ENCODE data around the gene PLET1.

PLET1 gene

DNA sequence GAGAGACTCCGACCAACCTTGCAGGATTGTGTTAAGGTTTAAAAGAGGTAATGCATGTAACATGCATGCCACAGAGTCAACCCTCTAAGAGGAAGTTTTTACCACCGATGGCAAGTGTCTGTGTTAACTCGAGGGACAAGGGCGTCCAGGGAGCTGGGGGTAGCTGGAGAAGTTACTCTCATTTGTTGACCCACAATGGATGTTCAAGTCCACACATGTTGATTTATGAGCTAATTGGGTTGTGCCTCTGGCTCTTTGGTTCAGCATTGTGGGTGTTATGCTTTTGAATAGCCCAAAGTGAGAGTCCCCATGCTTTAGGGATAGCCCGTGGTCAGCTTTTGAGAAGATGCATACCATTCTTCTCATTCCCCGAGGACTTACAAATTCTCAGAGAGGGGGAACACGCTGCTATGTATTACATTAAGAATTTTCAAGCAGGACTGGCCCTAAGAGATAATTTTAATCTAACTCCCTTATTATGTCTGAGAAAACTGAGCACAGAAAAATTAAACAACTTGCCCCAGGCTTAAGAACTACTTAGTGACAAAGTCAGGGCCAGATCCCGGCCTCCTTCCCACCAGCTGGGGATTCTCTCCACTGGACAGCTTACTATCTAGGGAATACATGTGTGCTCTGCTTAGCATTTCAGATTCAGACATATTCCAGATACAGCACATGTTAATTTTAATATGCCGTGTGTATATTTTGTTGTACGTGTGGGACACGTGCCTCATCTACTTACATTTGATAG, 5.2 kb upstream of the PLET1 start:
- DNase-seq (ENCODE audit: low read depth, low spot score), result no peak
- H3K9ac ChIP-seq (ENCODE audit: insufficient read length, low read depth), result no peak overlapping the region
- no peaks in the 10 kb centered on the region for H3K9me3 ChIP-seq (ENCODE audit: insufficient read depth, low read length)
- H3K27me3 ChIP-seq (ENCODE audit: insufficient read depth, insufficient read length), result no peaks in the 10 kb centered on the region
- H3K4me1 ChIP-seq (ENCODE audit: insufficient read depth, insufficient read length), result no peaks in the 10 kb centered on the region
- H3K36me3 ChIP-seq (ENCODE audit: insufficient read depth, insufficient read length, low read length), result no peaks in the 10 kb centered on the region
- no peak overlapping the region for H3K4me3 ChIP-seq (ENCODE audit: insufficient read length, low read depth)
- no peak for TF ChIP-seq SUZ12 (IDR thresholded peaks at IDR 0.05; ENCODE audit: extremely low read depth, insufficient read depth, insufficient read length)
- no peak for TF ChIP-seq ZNF274 (IDR thresholded peaks at IDR 0.05; ENCODE audit: low read depth, low read length)
- TF ChIP-seq YY1 (IDR thresholded peaks at IDR 0.05; ENCODE audit: insufficient read depth, insufficient read length), result no peak

DNA sequence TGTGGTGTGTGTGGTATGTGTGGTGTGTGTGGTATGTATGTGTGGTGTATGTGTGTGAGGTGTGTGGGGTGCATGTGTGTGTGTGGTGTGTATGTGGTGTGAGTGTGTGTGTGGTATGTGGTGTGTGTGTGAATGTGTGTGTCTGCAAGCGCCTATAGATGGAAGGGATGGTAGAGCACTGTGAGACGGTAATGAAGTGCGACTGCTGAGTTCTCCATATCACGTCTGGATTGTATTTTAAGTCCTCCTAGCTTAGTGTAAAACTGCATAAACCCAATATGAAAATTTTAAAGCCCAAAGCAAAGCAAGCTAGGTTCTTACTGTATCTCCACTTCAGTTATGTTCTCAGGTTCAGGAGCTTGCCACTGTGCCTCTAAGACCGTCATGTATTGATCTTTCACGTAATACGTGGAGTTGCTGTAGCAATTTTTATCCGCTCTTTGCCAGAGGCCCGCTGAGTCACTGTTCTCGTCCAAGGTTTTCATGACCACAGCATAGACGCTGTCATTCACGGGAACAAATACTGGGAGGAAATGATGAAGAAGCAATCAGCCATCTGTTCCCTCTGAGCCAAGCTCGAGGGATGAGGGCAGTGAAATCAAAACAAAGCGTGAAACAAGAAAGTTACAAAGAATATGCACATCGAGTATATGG, 5.5 kb downstream of the PLET1 start:
- Histone ChIP-seq H3K4me3 (ENCODE audit: insufficient read length, low read depth) (no peak overlapping the region), H3K36me3 (ENCODE audit: insufficient read depth, insufficient read length, low read length) (no peaks in the 10 kb centered on the region), H3K4me1 (ENCODE audit: insufficient read depth, insufficient read length) (peaks cover 2% of the 10 kb centered on the region), H3K9me3 (ENCODE audit: insufficient read depth, low read length) (no peaks in the 10 kb centered on the region), H3K9ac (ENCODE audit: insufficient read length, low read depth) (no peak overlapping the region), H3K27me3 (ENCODE audit: insufficient read depth, insufficient read length) (no peaks in the 10 kb centered on the region)
- no peak for DNase-seq (ENCODE audit: low read depth, low spot score)
- TF ChIP-seq SUZ12 (IDR thresholded peaks at IDR 0.05; ENCODE audit: extremely low read depth, insufficient read depth, insufficient read length) (no peak), ZNF274 (IDR thresholded peaks at IDR 0.05; ENCODE audit: low read depth, low read length) (no peak), YY1 (IDR thresholded peaks at IDR 0.05; ENCODE audit: insufficient read depth, insufficient read length) (no peak)

DNA sequence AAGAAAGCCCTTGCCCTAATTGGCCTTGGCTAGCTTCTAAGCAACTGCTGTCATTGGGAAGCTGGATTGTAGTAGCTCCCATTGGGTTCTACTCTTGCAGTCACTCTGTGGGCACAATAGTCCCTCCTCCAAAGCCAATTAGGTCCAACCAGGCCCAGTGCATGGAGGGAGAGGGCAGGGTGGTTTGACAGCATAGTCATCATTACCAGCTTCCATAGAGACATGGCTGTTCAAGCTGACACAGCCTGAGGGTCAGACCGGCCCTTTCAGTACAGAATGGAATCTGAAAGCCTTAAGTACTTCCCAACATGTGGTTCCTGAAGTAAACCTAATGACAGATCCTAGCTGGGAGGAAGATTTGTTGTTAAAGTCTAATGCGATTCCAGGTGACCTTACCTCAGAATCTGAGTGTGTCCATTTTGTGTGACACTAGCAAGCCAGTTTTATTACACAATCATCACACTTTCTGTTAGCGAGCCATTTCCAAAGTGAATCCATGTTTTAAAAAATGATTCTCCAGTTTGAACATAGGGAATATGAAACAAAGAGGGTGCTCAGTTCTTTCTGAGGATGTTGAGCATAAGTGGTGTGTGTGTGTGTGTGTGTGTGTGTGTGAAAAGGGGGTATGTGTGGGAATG, 6.9 kb downstream of the PLET1 start:
- Histone ChIP-seq H3K9me3 (ENCODE audit: insufficient read depth, low read length) (no peaks in the 10 kb centered on the region), H3K4me1 (ENCODE audit: insufficient read depth, insufficient read length) (peaks cover 2% of the 10 kb centered on the region), H3K36me3 (ENCODE audit: insufficient read depth, insufficient read length, low read length) (no peaks in the 10 kb centered on the region), H3K9ac (ENCODE audit: insufficient read length, low read depth) (no peak overlapping the region), H3K27me3 (ENCODE audit: insufficient read depth, insufficient read length) (no peaks in the 10 kb centered on the region), H3K4me3 (ENCODE audit: insufficient read length, low read depth) (no peak overlapping the region)
- no peak for TF ChIP-seq SUZ12 (IDR thresholded peaks at IDR 0.05; ENCODE audit: extremely low read depth, insufficient read depth, insufficient read length)
- no peak for TF ChIP-seq ZNF274 (IDR thresholded peaks at IDR 0.05; ENCODE audit: low read depth, low read length)
- no peak for TF ChIP-seq YY1 (IDR thresholded peaks at IDR 0.05; ENCODE audit: insufficient read depth, insufficient read length)
- DNase-seq (ENCODE audit: low read depth, low spot score), result no peak

DNA sequence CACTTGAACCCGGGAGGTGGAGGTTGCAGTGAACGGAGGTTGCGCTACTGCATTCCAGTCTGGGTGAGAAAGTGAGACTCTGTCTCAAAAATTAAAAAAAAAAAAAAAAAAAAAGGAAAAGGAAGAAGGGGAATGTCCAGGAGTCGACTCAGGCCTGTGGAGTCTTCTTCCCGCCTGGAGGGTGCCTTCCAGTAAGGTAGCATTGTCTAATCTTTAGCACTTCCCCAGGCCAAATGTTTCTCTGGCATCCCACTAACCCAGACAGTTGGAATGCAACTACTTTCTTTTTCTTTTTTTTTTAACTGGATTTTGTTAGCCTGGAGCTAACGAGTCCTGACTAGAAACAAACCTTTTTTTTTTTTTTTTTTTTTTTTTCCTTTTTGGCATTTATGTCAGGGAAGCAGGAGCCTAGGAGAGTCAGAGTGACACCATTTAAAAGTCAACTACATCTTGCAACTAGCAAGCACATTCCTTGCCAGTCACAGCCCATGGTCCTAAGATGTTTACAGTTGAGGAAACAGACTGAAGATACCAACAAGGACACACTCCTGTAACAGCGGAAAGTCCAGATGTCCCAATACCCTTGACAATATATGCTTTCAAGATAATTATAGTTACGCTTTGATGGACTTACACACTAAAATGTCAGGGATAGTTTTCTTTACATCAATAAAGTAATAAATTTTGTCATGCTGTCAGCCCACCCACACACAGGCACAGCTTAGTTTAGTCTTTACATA, 10.6 kb downstream of the PLET1 start:
- H3K27me3 ChIP-seq (ENCODE audit: insufficient read depth, insufficient read length), result no peaks in the 10 kb centered on the region
- no peaks in the 10 kb centered on the region for H3K9me3 ChIP-seq (ENCODE audit: insufficient read depth, low read length)
- TF ChIP-seq YY1 (IDR thresholded peaks at IDR 0.05; ENCODE audit: insufficient read depth, insufficient read length) (no peak), SUZ12 (IDR thresholded peaks at IDR 0.05; ENCODE audit: extremely low read depth, insufficient read depth, insufficient read length) (no peak), ZNF274 (IDR thresholded peaks at IDR 0.05; ENCODE audit: low read depth, low read length) (no peak)
- no peaks in the 10 kb centered on the region for H3K36me3 ChIP-seq (ENCODE audit: insufficient read depth, insufficient read length, low read length)
- no peak overlapping the region for H3K9ac ChIP-seq (ENCODE audit: insufficient read length, low read depth)
- no peak overlapping the region for H3K4me3 ChIP-seq (ENCODE audit: insufficient read length, low read depth)
- no peak for DNase-seq (ENCODE audit: low read depth, low spot score)
- H3K4me1 ChIP-seq (ENCODE audit: insufficient read depth, insufficient read length), result peaks cover 2% of the 10 kb centered on the region

DNA sequence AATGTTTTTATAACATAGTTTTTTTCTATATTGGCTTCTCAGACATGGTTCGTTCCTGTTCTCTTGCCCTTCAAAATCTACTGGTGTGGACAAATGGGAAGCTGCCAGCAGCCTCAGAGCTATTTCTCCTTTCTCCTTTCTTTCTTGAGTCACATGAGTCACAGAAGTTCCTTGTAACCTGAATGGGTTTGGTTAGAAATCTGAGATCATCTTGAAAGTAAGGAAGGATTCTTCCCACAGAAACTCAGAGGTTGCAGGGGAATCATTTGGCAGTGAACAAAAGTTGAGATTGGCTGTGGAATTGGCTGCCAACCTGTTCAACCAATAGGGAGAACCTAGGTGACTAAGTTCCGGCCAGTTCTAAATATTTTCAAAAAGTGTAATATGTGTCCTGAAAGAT, 12.5 kb downstream of the PLET1 start:
- DNase-seq (ENCODE audit: low read depth, low spot score), result no peak
- no peak for TF ChIP-seq ZNF274 (IDR thresholded peaks at IDR 0.05; ENCODE audit: low read depth, low read length)
- TF ChIP-seq SUZ12 (IDR thresholded peaks at IDR 0.05; ENCODE audit: extremely low read depth, insufficient read depth, insufficient read length), result no peak
- TF ChIP-seq YY1 (IDR thresholded peaks at IDR 0.05; ENCODE audit: insufficient read depth, insufficient read length), result no peak

DNA sequence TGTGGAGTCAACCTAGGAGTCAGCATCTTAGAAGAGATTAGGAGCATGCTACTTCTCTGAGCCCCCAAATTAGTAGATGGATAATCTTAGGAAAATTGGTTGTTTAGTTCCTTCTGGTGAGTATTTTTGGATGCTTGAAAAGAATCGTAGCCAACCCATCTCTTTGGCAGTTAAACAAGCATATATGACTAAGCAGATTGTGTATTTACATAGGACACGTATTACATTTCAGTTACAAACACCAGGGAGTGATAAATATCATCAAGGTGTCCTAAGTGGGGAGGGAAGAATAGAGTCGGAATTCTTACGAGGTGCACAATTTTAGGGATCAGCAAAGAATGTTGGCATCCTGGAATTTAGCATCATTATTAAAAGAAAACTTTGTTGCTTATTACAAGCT, 13.5 kb downstream of the PLET1 start:
- H3K9ac ChIP-seq (ENCODE audit: insufficient read length, low read depth), result no peak overlapping the region
- DNase-seq (ENCODE audit: low read depth, low spot score), result no peak
- H3K4me1 ChIP-seq (ENCODE audit: insufficient read depth, insufficient read length), result no peaks in the 10 kb centered on the region
- no peaks in the 10 kb centered on the region for H3K36me3 ChIP-seq (ENCODE audit: insufficient read depth, insufficient read length, low read length)
- no peak overlapping the region for H3K4me3 ChIP-seq (ENCODE audit: insufficient read length, low read depth)
- TF ChIP-seq YY1 (IDR thresholded peaks at IDR 0.05; ENCODE audit: insufficient read depth, insufficient read length) (no peak), SUZ12 (IDR thresholded peaks at IDR 0.05; ENCODE audit: extremely low read depth, insufficient read depth, insufficient read length) (no peak), ZNF274 (IDR thresholded peaks at IDR 0.05; ENCODE audit: low read depth, low read length) (no peak)
- no peaks in the 10 kb centered on the region for H3K27me3 ChIP-seq (ENCODE audit: insufficient read depth, insufficient read length)
- H3K9me3 ChIP-seq (ENCODE audit: insufficient read depth, low read length), result no peaks in the 10 kb centered on the region

More for the DNA sequence above, 12.5 kb downstream of the PLET1 start:
- H3K4me3 ChIP-seq (ENCODE audit: insufficient read length, low read depth), result no peak overlapping the region
- no peak overlapping the region for H3K9ac ChIP-seq (ENCODE audit: insufficient read length, low read depth)
- H3K36me3 ChIP-seq (ENCODE audit: insufficient read depth, insufficient read length, low read length), result no peaks in the 10 kb centered on the region
- no peaks in the 10 kb centered on the region for H3K4me1 ChIP-seq (ENCODE audit: insufficient read depth, insufficient read length)
- no peaks in the 10 kb centered on the region for H3K9me3 ChIP-seq (ENCODE audit: insufficient read depth, low read length)
- no peaks in the 10 kb centered on the region for H3K27me3 ChIP-seq (ENCODE audit: insufficient read depth, insufficient read length)
